22Rv1 (cell line): ENCODE data around the gene TMC7.

Experiments used
- ZFX ChIP-seq: fragments of 450-650 bp; IDR thresholded peaks from 2 replicates; pipeline ENCODE4 v1.6.1; 2017; ENCODE audit warnings: antibody characterized with exemption, borderline replicate concordance
- TF ChIP-seq, protein P1 (sequence below): fragments of 450-650 bp; IDR thresholded peaks from 2 replicates; pipeline ENCODE4 v1.5.1; 2017; ENCODE audit warnings: mild to moderate bottlenecking

- TF ChIP-seq, protein P1, sequence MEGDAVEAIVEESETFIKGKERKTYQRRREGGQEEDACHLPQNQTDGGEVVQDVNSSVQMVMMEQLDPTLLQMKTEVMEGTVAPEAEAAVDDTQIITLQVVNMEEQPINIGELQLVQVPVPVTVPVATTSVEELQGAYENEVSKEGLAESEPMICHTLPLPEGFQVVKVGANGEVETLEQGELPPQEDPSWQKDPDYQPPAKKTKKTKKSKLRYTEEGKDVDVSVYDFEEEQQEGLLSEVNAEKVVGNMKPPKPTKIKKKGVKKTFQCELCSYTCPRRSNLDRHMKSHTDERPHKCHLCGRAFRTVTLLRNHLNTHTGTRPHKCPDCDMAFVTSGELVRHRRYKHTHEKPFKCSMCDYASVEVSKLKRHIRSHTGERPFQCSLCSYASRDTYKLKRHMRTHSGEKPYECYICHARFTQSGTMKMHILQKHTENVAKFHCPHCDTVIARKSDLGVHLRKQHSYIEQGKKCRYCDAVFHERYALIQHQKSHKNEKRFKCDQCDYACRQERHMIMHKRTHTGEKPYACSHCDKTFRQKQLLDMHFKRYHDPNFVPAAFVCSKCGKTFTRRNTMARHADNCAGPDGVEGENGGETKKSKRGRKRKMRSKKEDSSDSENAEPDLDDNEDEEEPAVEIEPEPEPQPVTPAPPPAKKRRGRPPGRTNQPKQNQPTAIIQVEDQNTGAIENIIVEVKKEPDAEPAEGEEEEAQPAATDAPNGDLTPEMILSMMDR: peak; percentile 96
- TF ChIP-seq ZFX: no peak
Observed at GRCh38 chr16:18983565-18984434, at the start of gene TMC7.
